ENCODE measurements around the gene WDFY4.

WDFY4 gene

GRCh38 chr10:48744587-48744986 is 59.9 kb downstream of the WDFY4 start:
- no peak overlapping the region for H2AFZ ChIP-seq (ENCODE audit: low read length)
- no peak for TF ChIP-seq EZH2phosphoT487 (IDR thresholded peaks at IDR 0.05; ENCODE audit: borderline replicate concordance)
- TF ChIP-seq, protein P1, sequence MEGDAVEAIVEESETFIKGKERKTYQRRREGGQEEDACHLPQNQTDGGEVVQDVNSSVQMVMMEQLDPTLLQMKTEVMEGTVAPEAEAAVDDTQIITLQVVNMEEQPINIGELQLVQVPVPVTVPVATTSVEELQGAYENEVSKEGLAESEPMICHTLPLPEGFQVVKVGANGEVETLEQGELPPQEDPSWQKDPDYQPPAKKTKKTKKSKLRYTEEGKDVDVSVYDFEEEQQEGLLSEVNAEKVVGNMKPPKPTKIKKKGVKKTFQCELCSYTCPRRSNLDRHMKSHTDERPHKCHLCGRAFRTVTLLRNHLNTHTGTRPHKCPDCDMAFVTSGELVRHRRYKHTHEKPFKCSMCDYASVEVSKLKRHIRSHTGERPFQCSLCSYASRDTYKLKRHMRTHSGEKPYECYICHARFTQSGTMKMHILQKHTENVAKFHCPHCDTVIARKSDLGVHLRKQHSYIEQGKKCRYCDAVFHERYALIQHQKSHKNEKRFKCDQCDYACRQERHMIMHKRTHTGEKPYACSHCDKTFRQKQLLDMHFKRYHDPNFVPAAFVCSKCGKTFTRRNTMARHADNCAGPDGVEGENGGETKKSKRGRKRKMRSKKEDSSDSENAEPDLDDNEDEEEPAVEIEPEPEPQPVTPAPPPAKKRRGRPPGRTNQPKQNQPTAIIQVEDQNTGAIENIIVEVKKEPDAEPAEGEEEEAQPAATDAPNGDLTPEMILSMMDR (conservative IDR thresholded peaks at IDR 0.05; ENCODE audit: low read length) = no peak
- H3K4me3 ChIP-seq (ENCODE audit: low read length, poor library complexity, severe bottlenecking) = no peak overlapping the region
- no peaks in the 10 kb centered on the region; the same call in 1 of the 2 replicates for H3K9me3 ChIP-seq (ENCODE audit: insufficient read depth, low read depth, low read length)
- no peaks in the 10 kb centered on the region for H3K4me1 ChIP-seq (ENCODE audit: insufficient read depth, low read length, poor library complexity, severe bottlenecking)
- H3K4me2 ChIP-seq (ENCODE audit: low read depth, low read length, poor library complexity, severe bottlenecking) = no peak overlapping the region
- no peaks in the 10 kb centered on the region for H3K79me2 ChIP-seq (ENCODE audit: insufficient read depth, low read length)
- no peak overlapping the region for H3K9ac ChIP-seq (ENCODE audit: low read depth, low read length, poor library complexity, severe bottlenecking)
- H3K9me2 ChIP-seq (replicated peaks; ENCODE audit: low read depth, low read length) = no peaks in the 10 kb centered on the region
- H3K27me3 ChIP-seq (ENCODE audit: insufficient read depth, low read length, poor library complexity, severe bottlenecking) = peaks cover 6% of the 10 kb centered on the region
- H3F3A ChIP-seq (ENCODE audit: low read depth) = no peaks in the 10 kb centered on the region
- no peaks in the 10 kb centered on the region for H4K20me1 ChIP-seq (ENCODE audit: insufficient read depth, low read length, poor library complexity, severe bottlenecking)
- no peaks in the 10 kb centered on the region for H3K36me3 ChIP-seq (ENCODE audit: insufficient read depth, low read length)

DNA sequence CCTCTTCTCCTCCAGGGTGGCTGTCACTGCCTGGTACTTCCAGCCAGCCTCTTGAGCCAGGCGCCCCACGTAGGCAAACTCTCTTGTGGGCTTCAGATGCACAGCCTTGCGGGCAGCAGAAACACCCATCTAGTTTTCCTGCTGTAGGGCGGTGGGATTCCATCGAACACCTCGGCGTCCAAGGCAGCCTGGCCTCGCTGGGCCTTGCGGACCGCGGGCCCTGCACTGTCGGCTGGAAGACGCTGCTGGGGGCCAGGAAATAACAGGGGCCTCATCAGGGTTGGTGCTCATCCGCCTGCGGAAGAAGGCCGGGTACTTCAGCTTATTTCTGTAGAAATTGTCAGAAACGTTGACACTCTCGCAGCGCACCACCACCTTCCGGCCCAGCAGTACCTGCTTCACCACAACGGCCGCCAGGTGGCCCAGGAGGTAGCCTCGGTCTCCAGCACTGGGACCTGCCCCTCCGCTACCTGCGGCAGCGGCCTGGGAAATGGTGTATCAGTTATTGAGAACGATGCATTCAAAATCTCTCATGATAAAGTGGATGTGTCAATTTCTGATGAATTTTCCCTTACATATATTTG is 61.1 kb downstream of the WDFY4 start:
- Histone ChIP-seq H3K4me2 (ENCODE audit: low read depth, low read length, poor library complexity, severe bottlenecking) (no peak overlapping the region), H2AFZ (ENCODE audit: low read length) (no peak overlapping the region), H3F3A (ENCODE audit: low read depth) (no peaks in the 10 kb centered on the region), H3K4me1 (ENCODE audit: insufficient read depth, low read length, poor library complexity, severe bottlenecking) (no peaks in the 10 kb centered on the region), H3K27me3 (ENCODE audit: insufficient read depth, low read length, poor library complexity, severe bottlenecking) (peaks cover 6% of the 10 kb centered on the region), H3K9me2 (replicated peaks; ENCODE audit: low read depth, low read length) (no peaks in the 10 kb centered on the region), H3K36me3 (ENCODE audit: insufficient read depth, low read length) (no peaks in the 10 kb centered on the region), H3K79me2 (ENCODE audit: insufficient read depth, low read length) (no peaks in the 10 kb centered on the region), H3K9ac (ENCODE audit: low read depth, low read length, poor library complexity, severe bottlenecking) (no peak overlapping the region), H4K20me1 (ENCODE audit: insufficient read depth, low read length, poor library complexity, severe bottlenecking) (no peaks in the 10 kb centered on the region), H3K9me3 (ENCODE audit: insufficient read depth, low read depth, low read length) (no peaks in the 10 kb centered on the region; the same call in 1 of the 2 replicates), H3K4me3 (ENCODE audit: low read length, poor library complexity, severe bottlenecking) (no peak overlapping the region)
- TF ChIP-seq, protein P1 (conservative IDR thresholded peaks at IDR 0.05; ENCODE audit: low read length) = no peak
- TF ChIP-seq EZH2phosphoT487 (IDR thresholded peaks at IDR 0.05; ENCODE audit: borderline replicate concordance) = no peak

- Histone ChIP-seq H3K27me3 (ENCODE audit: insufficient read depth, low read length, poor library complexity, severe bottlenecking) (peaks cover 6% of the 10 kb centered on the region), H3K36me3 (ENCODE audit: insufficient read depth, low read length) (no peaks in the 10 kb centered on the region), H3K79me2 (ENCODE audit: insufficient read depth, low read length) (no peaks in the 10 kb centered on the region), H3K4me3 (ENCODE audit: low read length, poor library complexity, severe bottlenecking) (no peak overlapping the region), H3K9ac (ENCODE audit: low read depth, low read length, poor library complexity, severe bottlenecking) (no peak overlapping the region), H3K9me3 (ENCODE audit: insufficient read depth, low read depth, low read length) (no peaks in the 10 kb centered on the region; the same call in 1 of the 2 replicates), H3K4me1 (ENCODE audit: insufficient read depth, low read length, poor library complexity, severe bottlenecking) (no peaks in the 10 kb centered on the region), H3K9me2 (replicated peaks; ENCODE audit: low read depth, low read length) (no peaks in the 10 kb centered on the region), H4K20me1 (ENCODE audit: insufficient read depth, low read length, poor library complexity, severe bottlenecking) (no peaks in the 10 kb centered on the region), H3K4me2 (ENCODE audit: low read depth, low read length, poor library complexity, severe bottlenecking) (no peak overlapping the region), H2AFZ (ENCODE audit: low read length) (no peak overlapping the region), H3F3A (ENCODE audit: low read depth) (no peaks in the 10 kb centered on the region)
- TF ChIP-seq EZH2phosphoT487 (IDR thresholded peaks at IDR 0.05; ENCODE audit: borderline replicate concordance) = no peak
- TF ChIP-seq, protein P1 (conservative IDR thresholded peaks at IDR 0.05; ENCODE audit: low read length) = no peak
These were observed 63.9 kb downstream of the WDFY4 start for GRCh38 chr10:48748573-48748972.
